WTC11 (cell line): ENCODE results near the gene GAS2L1. TPM values are rescaled to one million over a fixed set of nuclear protein-coding genes. Genes with fewer than 3 reads are reported as not detected.

ENCODE experiments used
- ATAC-seq: fragments of 200-7000 bp; cut with Tn5 transposase; 2 replicates; pipeline ENCODE4 v1.10.0; 2021; ENCODE audit warnings: mild to moderate bottlenecking, moderate library complexity
- CTCF ChIA-PET: fragments of 300-600 bp; sonication (Branson Sonifier 250); formaldehyde crosslinking; loops from one replicate; lab custom pipeline; 2021; ENCODE audit warnings: antibody characterized with exemption; lab: Charles Lee
- POLR2A ChIA-PET: fragments of 350-600 bp; sonication (Branson Sonifier 250); formaldehyde crosslinking; loops from one replicate; lab custom pipeline; 2021; ENCODE audit warnings: antibody characterized with exemption; lab: Charles Lee
- DNase-seq: peaks from one replicate; pipeline ENCODE4 v3.0.0; 2021; ENCODE audit warnings: low spot score
- H3K27ac Mint-ChIP-seq: 2 replicates; pipeline ENCODE4 v1.8.0; 2021; ENCODE audit warnings: mixed read lengths
- H3K27me3 Mint-ChIP-seq: 2 replicates; pipeline ENCODE4 v1.8.0; 2021; ENCODE audit warnings: low read depth, mild to moderate bottlenecking, moderate library complexity, mixed read lengths
- H3K36me3 Mint-ChIP-seq: 2 replicates; pipeline ENCODE4 v1.8.0; 2021; ENCODE audit warnings: mixed read lengths
- H3K4me1 Mint-ChIP-seq: 2 replicates; pipeline ENCODE4 v1.8.0; 2022; ENCODE audit warnings: mixed read lengths
- H3K4me3 Mint-ChIP-seq: 2 replicates; pipeline ENCODE4 v1.8.0; 2021; ENCODE audit warnings: mild to moderate bottlenecking, moderate library complexity, mixed read lengths
- H3K9me3 Mint-ChIP-seq: 2 replicates; pipeline ENCODE4 v1.8.0; 2021; ENCODE audit warnings: mixed read lengths
- ELF4 ChIP-seq: sonication (generic); formaldehyde crosslinking; IDR thresholded peaks from 2 replicates; pipeline ENCODE4 v1.8.1; 2022; ENCODE audit warnings: low read depth, mild to moderate bottlenecking, moderate library complexity, missing genetic modification reagents
- GABPB1 ChIP-seq: sonication (generic); formaldehyde crosslinking; IDR thresholded peaks from 2 replicates; pipeline ENCODE4 v1.8.1; 2023; ENCODE audit warnings: mild to moderate bottlenecking, missing genetic modification reagents
- HMGA2 ChIP-seq: fragments of 250-450 bp; sonication (Bioruptor Pico); IDR thresholded peaks from 2 replicates; pipeline ENCODE4 v1.4.0; 2021; ENCODE audit warnings: mild to moderate bottlenecking, moderate library complexity
- KAT7 ChIP-seq: sonication (generic); formaldehyde crosslinking; IDR thresholded peaks from 2 replicates; pipeline ENCODE4 v1.8.1; 2023; ENCODE audit warnings: missing genetic modification reagents, mild to moderate bottlenecking, borderline replicate concordance
- MYBL2 ChIP-seq: sonication (generic); formaldehyde crosslinking; IDR thresholded peaks from 2 replicates; pipeline ENCODE4 v1.8.1; 2023; ENCODE audit warnings: mild to moderate bottlenecking, moderate library complexity, missing genetic modification reagents
- NFE2L1 ChIP-seq: sonication (generic); formaldehyde crosslinking; IDR thresholded peaks from 2 replicates; pipeline ENCODE4 v1.8.1; 2023; ENCODE audit warnings: missing genetic modification reagents
- NFYB ChIP-seq: sonication (generic); formaldehyde crosslinking; conservative IDR thresholded peaks from 2 replicates; pipeline ENCODE4 v1.8.0; 2022; ENCODE audit warnings: low read depth, missing genetic modification reagents
- OVOL2 ChIP-seq: fragments of 250-450 bp; sonication (Bioruptor Pico); IDR thresholded peaks from 2 replicates; pipeline ENCODE4 v1.9.0; 2021; ENCODE audit warnings: mild to moderate bottlenecking, borderline replicate concordance
- SMAD3 ChIP-seq: sonication (generic); formaldehyde crosslinking; IDR thresholded peaks from 2 replicates; pipeline ENCODE4 v1.8.0; 2022; ENCODE audit warnings: missing genetic modification reagents, mild to moderate bottlenecking, borderline replicate concordance
- SOX15 ChIP-seq: fragments of 250-450 bp; sonication (Bioruptor Pico); IDR thresholded peaks from 2 replicates; pipeline ENCODE4 v1.9.0; 2021; ENCODE audit warnings: mild to moderate bottlenecking
- TCF7 ChIP-seq: sonication (generic); formaldehyde crosslinking; IDR thresholded peaks from 2 replicates; pipeline ENCODE4 v1.8.0; 2022; ENCODE audit warnings: mild to moderate bottlenecking, low read depth, missing genetic modification reagents, moderate library complexity
- TP53 ChIP-seq: sonication (generic); formaldehyde crosslinking; IDR thresholded peaks from 2 replicates; pipeline ENCODE4 v1.8.1; 2023; ENCODE audit warnings: mild to moderate bottlenecking, missing genetic modification reagents
- ZNF416 ChIP-seq: fragments of 250-450 bp; sonication (Bioruptor Pico); IDR thresholded peaks from 2 replicates; pipeline ENCODE4 v1.9.0; 2021; ENCODE audit warnings: mild to moderate bottlenecking, inconsistent platforms
- total RNA-seq: library from RNA; stranded (reverse); gene quantifications from 3 replicates; pipeline ENCODE4 v1.2.3, GENCODE V29; 2021
- TF ChIP-seq, protein P1 (sequence below): sonication (generic); formaldehyde crosslinking; IDR thresholded peaks from 2 replicates; pipeline ENCODE4 v1.8.1; 2023; ENCODE audit warnings: mild to moderate bottlenecking, moderate library complexity, missing genetic modification reagents
- TF ChIP-seq, protein P2 (sequence below): fragments of 250-450 bp; sonication (Bioruptor Pico); IDR thresholded peaks from 2 replicates; pipeline ENCODE4 v1.9.0; 2021; ENCODE audit warnings: mild to moderate bottlenecking
- TF ChIP-seq, protein P3 (sequence below): fragments of 250-450 bp; sonication (Bioruptor Pico); IDR thresholded peaks from 2 replicates; pipeline ENCODE4 v1.9.0; 2021; ENCODE audit warnings: moderate library complexity, mild to moderate bottlenecking, inconsistent platforms, borderline replicate concordance
- TF ChIP-seq, protein P4 (sequence below): fragments of 250-450 bp; sonication (Bioruptor Pico); IDR thresholded peaks from 2 replicates; pipeline ENCODE4 v2.1.2; 2022; ENCODE audit warnings: mild to moderate bottlenecking, moderate library complexity

The GAS2L1 gene
- total RNA-seq, 1 experiment from 2014 or later, result 19.9 TPM

DNA sequence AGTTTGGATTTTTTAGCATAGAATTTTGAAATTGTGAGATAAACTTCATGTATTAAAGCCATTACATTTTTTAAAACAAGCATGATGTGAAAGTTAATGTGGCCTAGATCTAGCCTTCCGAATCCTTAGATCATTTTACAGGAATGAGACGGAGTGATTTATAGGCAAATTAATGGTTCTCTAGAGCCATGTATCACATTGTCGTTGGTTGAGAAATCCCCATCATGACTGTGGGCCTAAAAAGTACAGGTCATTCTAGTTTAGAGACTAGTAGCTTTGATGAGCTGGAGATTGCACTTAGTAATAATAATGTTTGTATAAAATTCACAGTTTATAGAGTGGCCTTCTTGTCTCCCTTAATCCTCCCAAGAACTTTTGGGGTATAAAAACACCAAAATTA, 31.3 kb upstream of the GAS2L1 start:
- Mint-ChIP-seq H3K9me3 (no peaks in the 10 kb centered on the region), H3K27ac (no peak overlapping the region), H3K4me1 (peaks cover 25% of the 10 kb centered on the region), H3K36me3 (peaks cover 94% of the 10 kb centered on the region), H3K4me3 (no peak overlapping the region), H3K27me3 (no peaks in the 10 kb centered on the region)
- no peak for TF ChIP-seq SOX15 (CRISPR knock-in tag)
- TF ChIP-seq, protein P1, sequence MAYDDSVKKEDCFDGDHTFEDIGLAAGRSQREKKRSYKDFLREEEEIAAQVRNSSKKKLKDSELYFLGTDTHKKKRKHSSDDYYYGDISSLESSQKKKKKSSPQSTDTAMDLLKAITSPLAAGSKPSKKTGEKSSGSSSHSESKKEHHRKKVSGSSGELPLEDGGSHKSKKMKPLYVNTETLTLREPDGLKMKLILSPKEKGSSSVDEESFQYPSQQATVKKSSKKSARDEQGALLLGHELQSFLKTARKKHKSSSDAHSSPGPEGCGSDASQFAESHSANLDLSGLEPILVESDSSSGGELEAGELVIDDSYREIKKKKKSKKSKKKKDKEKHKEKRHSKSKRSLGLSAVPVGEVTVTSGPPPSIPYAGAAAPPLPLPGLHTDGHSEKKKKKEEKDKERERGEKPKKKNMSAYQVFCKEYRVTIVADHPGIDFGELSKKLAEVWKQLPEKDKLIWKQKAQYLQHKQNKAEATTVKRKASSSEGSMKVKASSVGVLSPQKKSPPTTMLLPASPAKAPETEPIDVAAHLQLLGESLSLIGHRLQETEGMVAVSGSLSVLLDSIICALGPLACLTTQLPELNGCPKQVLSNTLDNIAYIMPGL (CRISPR knock-in tag), result no peak
- TF ChIP-seq, protein P2, sequence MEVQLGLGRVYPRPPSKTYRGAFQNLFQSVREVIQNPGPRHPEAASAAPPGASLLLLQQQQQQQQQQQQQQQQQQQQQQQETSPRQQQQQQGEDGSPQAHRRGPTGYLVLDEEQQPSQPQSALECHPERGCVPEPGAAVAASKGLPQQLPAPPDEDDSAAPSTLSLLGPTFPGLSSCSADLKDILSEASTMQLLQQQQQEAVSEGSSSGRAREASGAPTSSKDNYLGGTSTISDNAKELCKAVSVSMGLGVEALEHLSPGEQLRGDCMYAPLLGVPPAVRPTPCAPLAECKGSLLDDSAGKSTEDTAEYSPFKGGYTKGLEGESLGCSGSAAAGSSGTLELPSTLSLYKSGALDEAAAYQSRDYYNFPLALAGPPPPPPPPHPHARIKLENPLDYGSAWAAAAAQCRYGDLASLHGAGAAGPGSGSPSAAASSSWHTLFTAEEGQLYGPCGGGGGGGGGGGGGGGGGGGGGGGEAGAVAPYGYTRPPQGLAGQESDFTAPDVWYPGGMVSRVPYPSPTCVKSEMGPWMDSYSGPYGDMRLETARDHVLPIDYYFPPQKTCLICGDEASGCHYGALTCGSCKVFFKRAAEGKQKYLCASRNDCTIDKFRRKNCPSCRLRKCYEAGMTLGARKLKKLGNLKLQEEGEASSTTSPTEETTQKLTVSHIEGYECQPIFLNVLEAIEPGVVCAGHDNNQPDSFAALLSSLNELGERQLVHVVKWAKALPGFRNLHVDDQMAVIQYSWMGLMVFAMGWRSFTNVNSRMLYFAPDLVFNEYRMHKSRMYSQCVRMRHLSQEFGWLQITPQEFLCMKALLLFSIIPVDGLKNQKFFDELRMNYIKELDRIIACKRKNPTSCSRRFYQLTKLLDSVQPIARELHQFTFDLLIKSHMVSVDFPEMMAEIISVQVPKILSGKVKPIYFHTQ, result no peak
- no peak for TF ChIP-seq KAT7 (CRISPR knock-in tag)
- no peak for TF ChIP-seq HMGA2
- TF ChIP-seq, protein P3, sequence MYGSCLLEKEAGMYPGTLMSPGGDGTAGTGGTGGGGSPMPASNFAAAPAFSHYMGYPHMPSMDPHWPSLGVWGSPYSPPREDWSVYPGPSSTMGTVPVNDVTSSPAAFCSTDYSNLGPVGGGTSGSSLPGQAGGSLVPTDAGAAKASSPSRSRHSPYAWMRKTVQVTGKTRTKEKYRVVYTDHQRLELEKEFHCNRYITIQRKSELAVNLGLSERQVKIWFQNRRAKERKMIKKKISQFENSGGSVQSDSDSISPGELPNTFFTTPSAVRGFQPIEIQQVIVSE (CRISPR knock-in tag), result no peak
- no peak for TF ChIP-seq GABPB1 (CRISPR knock-in tag)
- POLR2A ChIA-PET, result no interaction called here
- ATAC-seq, result no peak
- CTCF ChIA-PET, result no interaction called here
- DNase-seq, result no peak

DNA sequence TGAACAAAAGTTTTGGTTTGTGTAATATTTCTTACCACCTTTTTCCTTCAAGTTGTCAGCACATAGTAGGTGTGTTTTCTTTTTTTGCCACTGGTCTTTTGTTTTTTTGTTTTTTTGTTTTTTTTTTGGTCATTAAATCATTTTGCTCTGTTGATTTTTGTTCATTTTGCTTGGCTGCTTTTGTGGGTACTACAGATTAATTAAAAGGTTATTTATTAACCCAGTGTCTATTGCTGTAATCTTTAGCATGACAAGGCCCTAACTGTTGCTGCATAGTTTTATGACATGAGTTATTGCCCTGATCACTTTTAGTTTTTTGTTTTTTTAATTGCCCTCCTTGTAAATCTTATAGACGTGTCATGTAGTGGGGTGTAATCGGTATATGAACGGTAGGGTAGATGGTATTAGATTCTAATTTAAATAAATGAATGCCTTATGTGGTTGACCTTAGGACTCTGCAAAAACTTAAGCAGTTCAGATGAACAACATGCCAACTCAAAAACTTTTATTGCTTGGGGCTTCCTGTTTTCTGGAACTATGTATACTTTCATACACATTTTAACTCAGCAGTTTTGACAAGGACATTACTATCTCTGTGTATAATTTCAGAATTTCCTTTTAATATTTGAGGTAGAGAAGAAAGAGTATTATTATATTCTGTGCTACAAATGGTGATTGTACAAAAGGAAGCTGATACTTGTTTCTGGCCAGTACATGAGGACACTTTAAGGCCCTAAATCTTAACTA, 30.5 kb upstream of the GAS2L1 start:
- Mint-ChIP-seq H3K36me3 (peaks cover 95% of the 10 kb centered on the region), H3K27me3 (no peaks in the 10 kb centered on the region), H3K4me3 (no peak overlapping the region), H3K9me3 (no peaks in the 10 kb centered on the region), H3K27ac (peak overlapping the region; percentile 50; the same call in 1 of the 2 replicates), H3K4me1 (peaks cover 17% of the 10 kb centered on the region)
- TF ChIP-seq TP53 (CRISPR knock-in tag), result no peak
- DNase-seq, result no peak
- CTCF ChIA-PET, result no interaction called here
- ATAC-seq, result no peak
- POLR2A ChIA-PET, result no interaction called here

DNA sequence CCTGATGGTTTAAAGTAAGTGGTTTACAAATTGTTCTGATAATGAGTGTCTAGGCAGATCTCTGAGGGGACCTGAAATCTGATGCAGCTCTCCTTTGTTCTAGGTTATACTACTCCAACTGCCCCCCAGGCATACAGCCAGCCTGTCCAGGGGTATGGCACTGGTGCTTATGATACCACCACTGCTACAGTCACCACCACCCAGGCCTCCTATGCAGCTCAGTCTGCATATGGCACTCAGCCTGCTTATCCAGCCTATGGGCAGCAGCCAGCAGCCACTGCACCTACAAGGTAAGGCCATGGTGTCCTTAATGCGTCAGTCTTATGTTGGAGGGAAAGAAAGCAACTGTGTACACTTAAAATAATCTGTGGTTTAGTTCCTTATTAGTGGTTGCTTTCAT, 28.5 kb upstream of the GAS2L1 start:
- TF ChIP-seq, protein P4, sequence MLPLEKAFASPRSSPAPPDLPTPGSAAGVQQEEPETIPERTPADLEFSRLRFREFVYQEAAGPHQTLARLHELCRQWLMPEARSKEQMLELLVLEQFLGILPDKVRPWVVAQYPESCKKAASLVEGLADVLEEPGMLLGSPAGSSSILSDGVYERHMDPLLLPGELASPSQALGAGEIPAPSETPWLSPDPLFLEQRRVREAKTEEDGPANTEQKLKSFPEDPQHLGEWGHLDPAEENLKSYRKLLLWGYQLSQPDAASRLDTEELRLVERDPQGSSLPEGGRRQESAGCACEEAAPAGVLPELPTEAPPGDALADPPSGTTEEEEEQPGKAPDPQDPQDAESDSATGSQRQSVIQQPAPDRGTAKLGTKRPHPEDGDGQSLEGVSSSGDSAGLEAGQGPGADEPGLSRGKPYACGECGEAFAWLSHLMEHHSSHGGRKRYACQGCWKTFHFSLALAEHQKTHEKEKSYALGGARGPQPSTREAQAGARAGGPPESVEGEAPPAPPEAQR (CRISPR knock-in tag), result no peak
- TF ChIP-seq NFYB (CRISPR knock-in tag), result no peak
- no peak for TF ChIP-seq NFE2L1
- no peak for TF ChIP-seq GABPB1 (CRISPR knock-in tag)
- no peak for TF ChIP-seq OVOL2 (CRISPR knock-in tag)
- no peak for TF ChIP-seq MYBL2 (CRISPR knock-in tag)
- TF ChIP-seq ZNF416 (CRISPR knock-in tag), result no peak
- TF ChIP-seq ELF4 (CRISPR knock-in tag), result no peak
- TF ChIP-seq SMAD3, result no peak
- TF ChIP-seq TCF7 (CRISPR knock-in tag), result no peak
- TF ChIP-seq, protein P1 (CRISPR knock-in tag), result no peak
- ChIA-PET POLR2A (no interaction called here), CTCF (no interaction called here)
- H3K4me3 Mint-ChIP-seq, result no peak overlapping the region
- DNase-seq, result no peak
- H3K27ac Mint-ChIP-seq, result peak overlapping the region; percentile 61; the same call in 1 of the 2 replicates
- no peak for ATAC-seq
- no peaks in the 10 kb centered on the region for H3K9me3 Mint-ChIP-seq
- H3K27me3 Mint-ChIP-seq, result no peaks in the 10 kb centered on the region
- peaks cover 4% of the 10 kb centered on the region; the same call in 1 of the 2 replicates for H3K4me1 Mint-ChIP-seq
- peaks cover 98% of the 10 kb centered on the region for H3K36me3 Mint-ChIP-seq
